SK-N-SH (cell line): ENCODE data around the gene DNAJB8.

Source experiments
- EZH2phosphoT487 ChIP-seq: fragments of 200-600 bp; sonication (generic); IDR thresholded peaks from 2 replicates; pipeline ENCODE4 v1.6.1; 2017; ENCODE audit warnings: low read depth, mixed run types, mild to moderate bottlenecking, antibody characterized with exemption, moderate library complexity, borderline replicate concordance
- MXI1 ChIP-seq: IDR thresholded peaks from 2 replicates; pipeline ENCODE4 v1.6.1; 2012; ENCODE audit warnings: mild to moderate bottlenecking, low read depth, low read length, improper control_type of control experiment
- RCOR1 ChIP-seq: fragments of 150-350 bp; IDR thresholded peaks from 2 replicates; pipeline ENCODE4 v1.6.1; 2017; ENCODE audit warnings: antibody characterized with exemption, low read length
- TF ChIP-seq, protein P1 (sequence below): fragments of 200-600 bp; sonication (generic); IDR thresholded peaks from 2 replicates; pipeline ENCODE4 v1.6.1; 2017; ENCODE audit warnings: antibody characterized with exemption, mild to moderate bottlenecking, moderate library complexity
- TF ChIP-seq, protein P2 (sequence below): IDR thresholded peaks from 2 replicates; pipeline ENCODE4 v1.4.0; 2012; ENCODE audit warnings: low read depth, borderline replicate concordance

DNA sequence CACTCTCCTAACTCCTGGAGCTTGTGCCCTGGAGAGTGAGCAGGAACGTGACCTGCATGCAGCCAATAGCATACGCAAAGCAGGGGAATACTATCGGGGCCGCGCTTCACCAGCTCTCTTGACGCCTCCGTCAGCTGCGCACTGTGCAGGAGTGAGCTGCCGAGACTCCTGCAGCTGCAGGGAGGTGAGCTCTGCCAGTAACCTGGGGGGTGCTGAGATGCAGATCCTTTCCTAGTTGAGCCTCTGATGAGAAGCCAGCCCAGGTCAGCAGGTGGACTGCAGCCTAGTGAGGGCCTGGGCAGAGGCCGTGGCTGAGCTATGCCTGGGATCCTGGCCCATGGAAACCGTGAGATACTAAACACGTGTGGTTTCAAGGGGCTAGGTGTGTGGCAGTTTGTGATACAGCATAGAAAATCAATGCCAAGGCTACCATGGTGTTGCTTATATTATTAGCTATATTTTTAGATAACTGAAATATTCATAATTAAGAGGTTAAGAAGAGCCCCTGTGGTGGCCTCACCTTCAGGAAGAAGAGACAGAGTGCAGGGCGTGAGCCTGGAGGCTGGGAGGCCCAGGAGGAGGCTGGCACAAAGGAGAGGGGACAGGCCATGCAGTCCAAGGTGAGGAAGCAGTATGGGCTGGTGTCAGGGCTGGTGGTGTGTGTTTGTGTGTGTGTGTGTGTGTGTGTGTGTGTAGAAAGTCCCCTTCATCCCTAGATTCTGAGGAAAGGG is 5.9 kb upstream of the DNAJB8 start:
- TF ChIP-seq RCOR1 (no peak), EZH2phosphoT487 (no peak), MXI1 (no peak)
- TF ChIP-seq, protein P1, sequence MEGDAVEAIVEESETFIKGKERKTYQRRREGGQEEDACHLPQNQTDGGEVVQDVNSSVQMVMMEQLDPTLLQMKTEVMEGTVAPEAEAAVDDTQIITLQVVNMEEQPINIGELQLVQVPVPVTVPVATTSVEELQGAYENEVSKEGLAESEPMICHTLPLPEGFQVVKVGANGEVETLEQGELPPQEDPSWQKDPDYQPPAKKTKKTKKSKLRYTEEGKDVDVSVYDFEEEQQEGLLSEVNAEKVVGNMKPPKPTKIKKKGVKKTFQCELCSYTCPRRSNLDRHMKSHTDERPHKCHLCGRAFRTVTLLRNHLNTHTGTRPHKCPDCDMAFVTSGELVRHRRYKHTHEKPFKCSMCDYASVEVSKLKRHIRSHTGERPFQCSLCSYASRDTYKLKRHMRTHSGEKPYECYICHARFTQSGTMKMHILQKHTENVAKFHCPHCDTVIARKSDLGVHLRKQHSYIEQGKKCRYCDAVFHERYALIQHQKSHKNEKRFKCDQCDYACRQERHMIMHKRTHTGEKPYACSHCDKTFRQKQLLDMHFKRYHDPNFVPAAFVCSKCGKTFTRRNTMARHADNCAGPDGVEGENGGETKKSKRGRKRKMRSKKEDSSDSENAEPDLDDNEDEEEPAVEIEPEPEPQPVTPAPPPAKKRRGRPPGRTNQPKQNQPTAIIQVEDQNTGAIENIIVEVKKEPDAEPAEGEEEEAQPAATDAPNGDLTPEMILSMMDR: no peak
- TF ChIP-seq, protein P2, sequence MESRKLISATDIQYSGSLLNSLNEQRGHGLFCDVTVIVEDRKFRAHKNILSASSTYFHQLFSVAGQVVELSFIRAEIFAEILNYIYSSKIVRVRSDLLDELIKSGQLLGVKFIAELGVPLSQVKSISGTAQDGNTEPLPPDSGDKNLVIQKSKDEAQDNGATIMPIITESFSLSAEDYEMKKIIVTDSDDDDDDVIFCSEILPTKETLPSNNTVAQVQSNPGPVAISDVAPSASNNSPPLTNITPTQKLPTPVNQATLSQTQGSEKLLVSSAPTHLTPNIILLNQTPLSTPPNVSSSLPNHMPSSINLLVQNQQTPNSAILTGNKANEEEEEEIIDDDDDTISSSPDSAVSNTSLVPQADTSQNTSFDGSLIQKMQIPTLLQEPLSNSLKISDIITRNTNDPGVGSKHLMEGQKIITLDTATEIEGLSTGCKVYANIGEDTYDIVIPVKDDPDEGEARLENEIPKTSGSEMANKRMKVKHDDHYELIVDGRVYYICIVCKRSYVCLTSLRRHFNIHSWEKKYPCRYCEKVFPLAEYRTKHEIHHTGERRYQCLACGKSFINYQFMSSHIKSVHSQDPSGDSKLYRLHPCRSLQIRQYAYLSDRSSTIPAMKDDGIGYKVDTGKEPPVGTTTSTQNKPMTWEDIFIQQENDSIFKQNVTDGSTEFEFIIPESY: no peak
